ENCODE measurements around the gene SMARCC2.

Gene SMARCC2

DNA sequence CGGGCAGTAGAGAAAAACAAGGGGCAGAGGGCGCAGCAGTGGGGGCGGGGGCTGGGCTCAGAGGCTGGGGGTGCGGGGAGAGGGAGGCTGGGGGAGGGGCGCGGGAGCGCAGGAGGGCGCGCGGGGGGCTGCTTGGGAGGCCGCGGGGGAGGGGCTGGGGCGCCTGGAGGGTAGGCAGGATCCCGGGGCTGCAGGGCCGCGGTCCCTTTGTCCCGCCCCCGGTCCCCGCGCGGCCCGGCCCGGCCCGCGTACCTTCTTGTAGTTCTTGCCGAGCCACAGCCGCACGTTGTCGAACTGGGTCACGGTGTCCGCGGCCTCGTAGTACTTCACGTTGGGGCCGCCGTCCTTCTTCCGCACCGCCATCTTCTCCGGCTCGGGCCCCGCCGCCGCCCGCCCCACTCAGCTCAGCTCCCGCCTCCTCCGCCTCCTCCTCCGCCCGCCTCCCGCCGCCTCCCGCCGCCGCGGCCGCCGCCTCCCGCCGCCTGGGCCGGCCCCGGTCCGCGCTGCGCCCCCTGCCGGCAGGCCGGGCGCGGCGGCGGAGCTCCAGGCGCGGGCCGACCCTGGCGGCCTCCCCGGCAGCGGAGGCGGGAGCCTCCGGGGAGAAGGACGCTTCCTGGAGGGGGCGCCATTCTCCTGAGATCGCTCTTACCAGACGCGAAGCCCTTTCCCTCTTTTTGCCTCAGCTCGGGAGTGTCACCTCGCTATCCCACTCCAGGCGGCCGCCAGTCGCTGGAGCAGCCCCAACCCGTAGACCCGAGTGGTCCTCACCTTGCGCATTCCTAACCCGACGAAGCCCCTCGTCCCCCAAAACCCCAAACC lies at the start of gene SMARCC2:
SMARCC2 (minus strand) TSS at position 385 of the 819 bp plus-strand sequence; CDS start at position 363, 22 bp downstream.
- peak; percentile 86 for ATAC-seq

GRCh38 chr12:56237552-56237951 lies 48.3 kb upstream of the SMARCC2 start:
- ATAC-seq (no peak), DNase-seq (no peak)
- no peak overlapping the region for H3K4me3 Mint-ChIP-seq
- H3K9me3 Mint-ChIP-seq, result no peaks in the 10 kb centered on the region
- H3K36me3 Mint-ChIP-seq (ENCODE audit: low read depth), result peaks cover 4% of the 10 kb centered on the region
- no peaks in the 10 kb centered on the region for H3K27me3 Mint-ChIP-seq
- H3K4me1 Mint-ChIP-seq, result no peaks in the 10 kb centered on the region
- H3K27ac Mint-ChIP-seq, result no peak overlapping the region

More for the DNA sequence above, at the start of gene SMARCC2:
- Mint-ChIP-seq H3K9me3 (no peaks in the 10 kb centered on the region), H3K4me1 (peaks cover 43% of the 10 kb centered on the region), H3K4me3 (peak within 1 kb of the TSS; percentile 90), H3K36me3 (ENCODE audit: low read depth) (peaks cover 24% of the 10 kb centered on the region), H3K27ac (peak within 1 kb of the TSS; percentile 97), H3K27me3 (no peaks in the 10 kb centered on the region)
- DNase-seq, result peak; percentile 92

DNA sequence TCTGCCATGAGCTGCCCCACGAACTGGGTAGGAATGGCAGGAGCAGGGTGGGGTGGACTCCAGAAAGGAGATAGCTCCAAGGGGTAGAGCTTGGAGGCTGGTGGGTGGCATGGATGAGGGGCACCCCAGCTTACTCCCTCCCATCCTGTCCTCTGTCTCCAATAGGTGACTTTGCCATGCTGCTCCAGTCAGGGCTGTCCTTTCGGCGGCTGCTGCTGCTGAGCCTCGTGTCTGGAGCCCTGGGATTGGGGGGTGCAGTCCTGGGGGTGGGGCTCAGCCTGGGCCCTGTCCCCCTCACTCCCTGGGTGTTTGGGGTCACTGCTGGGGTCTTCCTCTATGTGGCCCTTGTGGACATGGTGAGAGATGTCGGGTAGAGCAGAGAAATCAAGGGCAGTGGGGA lies 47.7 kb upstream of the SMARCC2 start:
- no peak overlapping the region for H3K27ac Mint-ChIP-seq
- ATAC-seq, result no peak

GRCh38 chr12:56236091-56236490 lies 46.8 kb upstream of the SMARCC2 start:
- DNase-seq (no peak), ATAC-seq (no peak)
- no peaks in the 10 kb centered on the region for H3K36me3 Mint-ChIP-seq (ENCODE audit: low read depth)
- H3K4me3 Mint-ChIP-seq, result no peak overlapping the region
- no peak overlapping the region for H3K27ac Mint-ChIP-seq
- no peaks in the 10 kb centered on the region for H3K9me3 Mint-ChIP-seq
- no peaks in the 10 kb centered on the region for H3K27me3 Mint-ChIP-seq
- H3K4me1 Mint-ChIP-seq, result no peaks in the 10 kb centered on the region

More for the DNA sequence above, 47.7 kb upstream of the SMARCC2 start:
- H3K4me3 Mint-ChIP-seq, result no peak overlapping the region
- H3K9me3 Mint-ChIP-seq, result no peaks in the 10 kb centered on the region
- H3K27me3 Mint-ChIP-seq, result no peaks in the 10 kb centered on the region
- H3K36me3 Mint-ChIP-seq (ENCODE audit: low read depth), result peaks cover 2% of the 10 kb centered on the region
- H3K4me1 Mint-ChIP-seq, result no peaks in the 10 kb centered on the region
- no peak for DNase-seq

DNA sequence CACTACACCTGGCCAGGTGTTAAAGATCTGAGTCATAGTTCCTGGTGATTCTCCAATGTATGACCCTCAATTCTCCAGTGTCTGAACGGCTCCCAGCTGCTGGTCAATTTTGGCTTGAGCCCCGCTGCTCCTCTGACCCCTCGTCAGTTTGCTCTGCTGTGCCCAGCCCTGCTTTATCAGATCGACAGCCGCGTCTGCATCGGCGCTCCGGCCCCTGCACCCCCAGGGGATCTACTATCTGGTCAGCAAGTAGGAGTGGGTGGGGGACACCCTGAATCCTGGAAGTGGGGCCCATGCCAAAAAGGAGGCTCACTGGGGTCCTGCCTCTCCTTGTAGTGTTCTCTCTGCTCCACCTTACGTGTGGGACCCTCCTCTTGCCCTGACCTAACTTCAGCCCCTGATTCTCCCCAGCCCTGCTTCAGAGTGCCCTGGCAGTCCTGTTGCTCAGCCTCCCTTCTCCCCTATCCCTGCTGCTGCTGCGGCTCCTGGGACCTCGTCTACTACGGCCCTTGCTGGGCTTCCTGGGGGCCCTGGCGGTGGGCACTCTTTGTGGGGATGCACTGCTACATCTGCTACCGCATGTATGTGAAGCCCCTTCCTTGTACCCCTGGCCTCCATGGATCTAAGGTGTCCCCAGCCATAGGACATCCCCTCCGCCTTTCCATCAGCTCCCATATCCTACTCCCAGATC lies 45.6 kb upstream of the SMARCC2 start:
- no peaks in the 10 kb centered on the region for H3K4me1 Mint-ChIP-seq
- H3K27me3 Mint-ChIP-seq, result no peaks in the 10 kb centered on the region
- no peak overlapping the region for H3K4me3 Mint-ChIP-seq
- H3K27ac Mint-ChIP-seq, result no peak overlapping the region
- no peaks in the 10 kb centered on the region for H3K9me3 Mint-ChIP-seq
- ATAC-seq, result no peak
- no peak for DNase-seq
- no peaks in the 10 kb centered on the region for H3K36me3 Mint-ChIP-seq (ENCODE audit: low read depth)

GRCh38 chr12:56231184-56231582 lies 41.9 kb upstream of the SMARCC2 start:
- peaks cover 10% of the 10 kb centered on the region for H3K36me3 Mint-ChIP-seq (ENCODE audit: low read depth)

GRCh38 chr12:56230432-56231183 lies 41.3 kb upstream of the SMARCC2 start:
- DNase-seq, result no peak
- no peaks in the 10 kb centered on the region for H3K27me3 Mint-ChIP-seq
- peak; percentile 10 for ATAC-seq
- H3K36me3 Mint-ChIP-seq (ENCODE audit: low read depth), result peaks cover 13% of the 10 kb centered on the region
- H3K9me3 Mint-ChIP-seq, result no peaks in the 10 kb centered on the region
- H3K4me3 Mint-ChIP-seq, result no peak overlapping the region
- peaks cover 2% of the 10 kb centered on the region for H3K4me1 Mint-ChIP-seq
- H3K27ac Mint-ChIP-seq, result no peak overlapping the region

More at GRCh38 chr12:56231184-56231582, 41.9 kb upstream of the SMARCC2 start:
- Mint-ChIP-seq H3K9me3 (no peaks in the 10 kb centered on the region), H3K27ac (no peak overlapping the region), H3K4me3 (no peak overlapping the region), H3K4me1 (peaks cover 1% of the 10 kb centered on the region), H3K27me3 (no peaks in the 10 kb centered on the region)
- no peak for DNase-seq
- ATAC-seq, result no peak

DNA sequence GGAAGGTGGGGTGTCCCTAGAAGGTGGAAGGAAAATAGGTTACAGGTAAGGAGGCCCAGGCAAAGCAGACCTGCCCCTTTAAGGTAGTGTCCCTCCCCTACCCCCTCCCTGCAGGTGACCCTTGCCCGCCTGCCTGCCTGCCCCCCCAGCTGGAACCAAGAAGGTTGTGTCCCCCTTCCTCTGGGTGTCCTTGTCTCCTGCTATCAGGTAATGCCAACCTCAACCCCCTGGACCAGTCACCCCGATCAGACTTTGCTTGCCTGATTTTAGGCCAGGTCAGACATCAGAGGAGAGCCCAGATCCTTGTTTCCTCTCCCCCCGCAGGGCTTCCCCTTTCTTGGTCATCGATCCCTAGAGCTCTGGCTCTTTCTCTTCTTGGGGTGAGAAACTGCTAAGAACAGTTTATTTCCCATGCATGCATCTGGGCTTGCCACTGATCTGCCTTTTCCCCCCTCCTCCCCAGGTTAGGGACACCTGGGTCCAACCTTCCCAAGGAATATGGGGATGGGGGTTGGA lies 40.7 kb upstream of the SMARCC2 start, which contains the start of gene SLC39A5:
SLC39A5 (plus strand) TSS at position 136 of the 516 bp plus-strand sequence. CDS start 1,224 bp downstream, outside the sequence.
- no peak within 1 kb of the TSS for H3K4me3 Mint-ChIP-seq
- ATAC-seq (peak; percentile 9), DNase-seq (no peak)
- H3K9me3 Mint-ChIP-seq, result no peaks in the 10 kb centered on the region
- no peaks in the 10 kb centered on the region for H3K27me3 Mint-ChIP-seq
- peaks cover 13% of the 10 kb centered on the region for H3K36me3 Mint-ChIP-seq (ENCODE audit: low read depth)
- peaks cover 9% of the 10 kb centered on the region for H3K4me1 Mint-ChIP-seq
- no peak within 1 kb of the TSS for H3K27ac Mint-ChIP-seq

DNA sequence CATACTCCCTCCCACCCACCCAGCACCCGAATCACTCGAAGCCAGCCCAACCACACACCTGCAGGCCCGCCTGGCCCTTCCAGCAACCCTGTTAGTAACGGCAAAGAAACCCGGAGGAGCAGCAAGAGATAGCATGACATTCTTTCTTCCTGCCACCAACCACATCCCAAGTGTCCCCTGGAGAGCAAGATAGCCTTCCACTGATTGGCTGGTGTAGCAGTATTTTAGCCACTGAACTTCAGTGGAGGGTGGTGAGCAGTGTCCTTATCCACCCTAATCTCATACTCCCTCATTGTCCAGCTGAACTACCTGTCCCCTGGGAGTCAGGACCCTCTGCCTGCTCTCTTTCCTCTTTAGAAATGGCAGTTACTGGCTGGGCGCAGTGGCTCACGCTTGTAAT lies 39.8 kb upstream of the SMARCC2 start:
- Mint-ChIP-seq H3K9me3 (no peaks in the 10 kb centered on the region), H3K27ac (no peak overlapping the region), H3K4me1 (peaks cover 16% of the 10 kb centered on the region), H3K36me3 (ENCODE audit: low read depth) (peaks cover 13% of the 10 kb centered on the region), H3K27me3 (no peaks in the 10 kb centered on the region), H3K4me3 (no peak overlapping the region)
- no peak for DNase-seq
- no peak for ATAC-seq

GRCh38 chr12:56224954-56225353 lies 35.7 kb upstream of the SMARCC2 start:
- Mint-ChIP-seq H3K27ac (peak overlapping the region; percentile 88), H3K27me3 (no peaks in the 10 kb centered on the region), H3K9me3 (no peaks in the 10 kb centered on the region), H3K36me3 (ENCODE audit: low read depth) (peaks cover 13% of the 10 kb centered on the region), H3K4me1 (peaks cover 46% of the 10 kb centered on the region), H3K4me3 (peak overlapping the region; percentile 95)
- ATAC-seq, result no peak
- DNase-seq, result no peak

DNA sequence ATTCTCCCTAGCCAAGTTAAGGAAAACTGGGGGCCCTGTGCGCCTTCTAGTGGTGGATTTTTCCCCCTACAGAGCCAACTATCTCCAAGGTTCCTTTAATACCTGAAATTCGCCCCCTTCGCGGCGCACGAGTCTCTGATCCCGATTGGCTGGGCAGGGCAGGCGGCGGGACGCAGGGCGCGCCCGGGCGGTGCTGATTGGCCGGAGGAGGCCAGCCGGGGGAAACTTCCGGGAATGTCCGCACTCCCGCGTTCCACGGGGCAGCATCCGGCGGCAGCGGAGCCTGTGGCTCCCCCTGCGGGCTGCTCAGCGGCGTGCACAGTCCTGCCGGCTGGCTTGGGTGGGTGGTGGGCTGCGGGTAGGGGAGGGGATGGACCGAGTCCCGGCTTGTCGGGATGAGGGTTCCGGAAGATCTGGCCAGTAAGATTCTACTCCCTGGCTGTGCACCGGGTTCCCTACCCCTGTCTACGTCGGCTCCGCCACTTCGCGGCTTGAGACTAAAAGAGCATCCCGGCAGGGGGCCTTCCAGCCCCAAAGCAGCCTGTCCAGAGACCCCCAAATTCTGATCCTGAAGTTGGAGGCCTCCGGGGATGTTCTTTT lies 34.9 kb upstream of the SMARCC2 start, which contains the start of gene NABP2:
NABP2 (plus strand) TSS at position 241 of the 600 bp plus-strand sequence. CDS start 515 bp downstream, outside the sequence.
- peak; percentile 91 for ATAC-seq
- DNase-seq, result peak; percentile 96
- peaks cover 13% of the 10 kb centered on the region for H3K36me3 Mint-ChIP-seq (ENCODE audit: low read depth)
- no peaks in the 10 kb centered on the region for H3K27me3 Mint-ChIP-seq
- peak within 1 kb of the TSS; percentile 95 for H3K4me3 Mint-ChIP-seq
- peak within 1 kb of the TSS; percentile 88 for H3K27ac Mint-ChIP-seq
- no peaks in the 10 kb centered on the region for H3K9me3 Mint-ChIP-seq
- peaks cover 47% of the 10 kb centered on the region for H3K4me1 Mint-ChIP-seq

- Mint-ChIP-seq H3K4me1 (peaks cover 47% of the 10 kb centered on the region), H3K27me3 (no peaks in the 10 kb centered on the region), H3K4me3 (peak overlapping the region; percentile 95), H3K36me3 (ENCODE audit: low read depth) (peaks cover 10% of the 10 kb centered on the region), H3K27ac (peak overlapping the region; percentile 88), H3K9me3 (no peaks in the 10 kb centered on the region)
- ATAC-seq (no peak), DNase-seq (no peak)
Measured at GRCh38 chr12:56223571-56224101, 34.4 kb upstream of the SMARCC2 start.

DNA sequence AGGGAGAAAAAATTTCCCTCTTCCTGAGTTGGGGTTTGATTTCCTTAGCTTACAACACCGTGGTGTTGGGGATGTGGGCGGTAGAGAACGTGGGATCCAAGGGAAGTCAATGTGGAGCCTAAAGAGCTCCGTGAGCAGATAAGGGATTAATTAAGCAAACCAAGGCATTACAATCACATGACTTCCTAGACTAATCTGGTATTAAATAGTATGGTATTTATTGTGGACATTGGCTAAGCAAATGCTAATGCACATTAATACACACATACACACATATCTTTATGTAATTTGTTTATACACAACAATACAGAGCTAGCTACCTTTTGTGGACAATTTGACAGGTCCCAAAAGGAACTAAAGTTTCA lies 33.2 kb upstream of the SMARCC2 start:
- ATAC-seq (no peak), DNase-seq (no peak)
- H3K4me1 Mint-ChIP-seq, result peaks cover 47% of the 10 kb centered on the region
- no peaks in the 10 kb centered on the region for H3K9me3 Mint-ChIP-seq
- peak overlapping the region; percentile 95 for H3K4me3 Mint-ChIP-seq
- H3K27me3 Mint-ChIP-seq, result no peaks in the 10 kb centered on the region
- H3K36me3 Mint-ChIP-seq (ENCODE audit: low read depth), result peaks cover 8% of the 10 kb centered on the region
- peak overlapping the region; percentile 97 for H3K27ac Mint-ChIP-seq
